Stimulated activated CD4-positive, alpha-beta T cell treated with anti-CD3 and anti-CD28 coated beads, Interleukin-4, amount 100 ng/mL, for 1 hour (primary cell): Measurements from ENCODE around the gene ZNF816.
"Not testable (repeated sequence)": the region's sequence is repeated elsewhere in the genome, so short reads cannot be mapped to it uniquely, and the experiment has no call there.

Source experiments
- DNase-seq: peaks from one replicate; pipeline ENCODE4 v3.0.0-alpha.2; 2020

ZNF816 gene

DNA sequence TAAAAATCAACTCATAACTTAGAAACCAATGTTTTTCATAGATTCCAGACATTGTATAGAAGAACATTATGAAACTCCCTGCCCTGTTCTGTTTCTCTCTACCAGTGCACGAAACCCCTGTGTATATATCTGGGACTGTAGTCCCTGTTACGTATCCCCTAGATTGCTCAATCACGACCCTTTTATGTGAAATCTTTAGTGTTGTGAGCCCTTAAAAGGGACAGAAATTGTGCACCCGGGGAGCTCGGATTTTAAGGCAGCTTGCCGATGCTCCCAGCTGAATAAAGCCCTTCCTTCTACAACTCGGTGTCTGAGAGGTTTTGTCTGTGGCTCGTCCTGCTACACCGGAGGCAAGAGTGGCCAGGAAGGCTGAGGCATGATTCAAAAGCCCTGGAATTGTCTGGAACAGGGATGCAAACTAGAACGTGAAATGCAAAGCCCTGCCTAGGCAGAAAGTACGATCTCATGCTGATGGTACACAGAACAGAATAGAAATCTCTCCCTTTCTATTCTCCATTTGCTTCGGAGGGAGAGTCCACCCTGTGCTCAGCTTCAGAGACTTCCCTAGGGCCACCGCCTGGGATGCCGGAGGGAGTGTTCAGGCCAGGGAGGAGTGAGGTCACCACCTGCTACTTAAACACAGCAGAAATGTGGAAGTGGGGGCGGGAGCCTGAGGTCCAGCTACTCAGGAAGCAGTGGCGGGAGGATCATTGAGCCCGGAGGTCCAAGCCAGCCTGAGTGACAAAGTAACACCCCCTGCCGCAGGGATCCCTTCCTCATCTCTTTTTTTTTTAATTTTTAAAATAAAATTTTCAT is 38.7 kb downstream of the ZNF816 start:
- no peak for DNase-seq

DNA sequence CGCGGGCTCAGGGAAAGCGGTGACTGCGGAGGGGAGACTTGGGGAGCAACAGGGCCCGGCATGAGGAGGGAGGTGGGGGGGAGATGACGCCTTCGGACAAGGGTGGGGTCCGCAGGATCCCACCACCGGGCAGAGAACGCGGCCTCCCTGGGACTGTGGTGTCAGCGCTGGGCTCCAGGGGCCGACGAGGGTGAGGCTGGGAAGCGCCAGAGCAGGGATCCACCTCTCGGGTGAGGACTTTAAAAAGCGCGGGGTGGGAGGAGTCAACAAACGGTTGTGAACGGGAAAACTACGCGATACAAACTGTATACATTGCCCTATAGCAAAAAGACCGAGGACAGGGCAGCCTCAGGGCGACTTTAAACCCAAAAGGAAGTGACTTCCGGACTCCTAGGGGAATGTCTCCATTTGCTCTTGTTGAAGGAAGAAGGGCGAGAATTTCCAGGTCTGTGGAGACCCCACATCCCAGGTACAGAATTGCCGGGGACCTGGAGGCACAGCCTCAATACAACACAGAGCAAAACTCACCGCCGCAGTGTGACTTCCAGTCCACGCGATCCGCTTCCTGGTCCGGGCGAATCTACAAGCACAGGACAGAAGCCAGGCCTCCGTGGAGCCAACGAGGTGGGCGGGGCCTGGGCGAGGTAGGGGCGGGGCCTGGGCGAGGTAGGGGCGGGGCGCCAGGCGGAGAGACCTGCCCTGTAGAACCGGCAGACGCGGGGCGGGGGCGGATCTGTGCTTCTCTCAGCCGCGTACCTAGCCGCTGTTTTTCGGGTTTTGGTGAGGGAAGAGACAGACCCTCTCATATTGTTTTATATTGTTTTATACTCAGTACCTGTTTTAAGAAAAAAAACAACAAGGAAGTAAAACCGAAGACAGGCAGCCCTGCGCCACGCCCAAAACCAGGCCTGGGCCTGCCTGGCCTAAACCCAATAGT is 39.6 kb downstream of the ZNF816 start, which contains the start of gene ZNF888:
ZNF888 (minus strand) TSS at position 588 of the 937 bp plus-strand sequence. CDS start 5,555 bp downstream, outside the sequence.
- peak; percentile 84 for DNase-seq

DNA sequence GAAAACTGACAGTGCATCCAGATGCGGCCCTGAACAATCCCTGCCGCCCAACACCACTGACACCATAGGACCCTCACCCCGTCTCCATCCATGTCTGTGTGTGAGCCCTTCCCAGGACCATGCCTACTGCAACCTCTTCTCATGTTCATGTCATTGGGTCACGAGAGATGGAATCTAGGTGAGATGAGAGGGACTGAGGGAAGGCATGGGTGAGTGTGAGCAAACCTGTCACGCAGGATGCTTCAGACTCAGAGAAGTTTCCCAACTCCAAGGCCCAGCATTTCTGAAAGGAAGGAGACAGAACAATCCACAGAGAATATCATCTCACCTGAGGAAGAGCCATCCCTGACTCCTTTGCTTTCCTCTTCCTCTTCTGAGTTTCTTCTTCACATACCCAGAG is 45.1 kb downstream of the ZNF816 start:
- no peak for DNase-seq

DNA sequence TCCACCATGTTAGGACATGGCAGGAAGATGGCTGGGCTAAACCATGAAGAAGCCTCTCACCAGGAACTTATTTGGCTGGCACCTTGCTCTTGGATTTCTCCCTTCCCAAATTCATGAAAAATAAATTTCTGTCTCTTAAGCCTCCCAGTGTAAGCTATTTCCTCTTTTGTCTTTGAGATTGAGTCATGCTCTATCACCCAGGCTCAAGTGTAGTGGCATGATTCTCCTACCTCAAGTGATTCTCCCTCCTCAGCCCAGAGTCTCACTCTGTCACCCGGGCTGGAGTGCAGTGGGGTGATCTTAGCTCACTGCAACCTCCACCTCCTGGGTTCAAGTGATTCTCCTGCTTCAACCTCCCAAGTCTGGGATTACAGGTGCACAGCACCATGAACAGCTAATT is 52.0 kb downstream of the ZNF816 start:
- DNase-seq = no peak

DNA sequence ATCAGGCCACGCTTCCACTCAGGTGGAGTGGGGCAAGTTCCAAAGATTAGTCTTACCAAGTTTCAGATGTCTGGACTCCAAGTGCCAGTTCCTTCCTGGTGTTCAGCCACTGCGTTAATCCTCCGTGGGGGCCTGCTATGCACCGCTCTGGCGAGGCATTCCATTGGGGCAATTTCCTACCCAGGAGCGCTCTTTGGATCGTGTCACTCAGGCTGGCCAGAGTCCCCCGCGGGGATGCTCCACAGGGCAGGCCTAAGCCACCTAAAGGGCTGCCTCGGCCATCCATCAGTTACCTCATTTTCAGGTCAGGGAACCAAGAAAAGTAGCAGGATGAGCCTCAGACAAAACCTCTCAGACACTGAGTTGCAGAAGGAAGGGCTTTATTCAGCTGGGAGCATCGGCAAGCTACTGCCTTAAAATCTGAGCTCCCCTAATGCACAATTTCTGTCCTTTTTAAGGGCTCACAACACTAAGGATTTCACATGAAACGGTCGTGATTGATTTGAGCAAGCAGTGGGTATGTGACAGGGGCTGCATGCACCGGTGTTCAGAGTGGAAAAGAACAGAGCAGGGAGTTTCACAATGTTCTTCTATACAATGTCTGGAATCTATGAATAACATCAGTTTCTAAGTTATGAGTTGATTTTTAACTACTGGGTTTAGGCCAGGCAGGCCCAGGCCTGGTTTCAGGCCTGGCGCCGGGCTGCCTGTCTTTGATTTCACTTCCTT is 58.5 kb downstream of the ZNF816 start:
- DNase-seq = not testable (repeated sequence)

DNA sequence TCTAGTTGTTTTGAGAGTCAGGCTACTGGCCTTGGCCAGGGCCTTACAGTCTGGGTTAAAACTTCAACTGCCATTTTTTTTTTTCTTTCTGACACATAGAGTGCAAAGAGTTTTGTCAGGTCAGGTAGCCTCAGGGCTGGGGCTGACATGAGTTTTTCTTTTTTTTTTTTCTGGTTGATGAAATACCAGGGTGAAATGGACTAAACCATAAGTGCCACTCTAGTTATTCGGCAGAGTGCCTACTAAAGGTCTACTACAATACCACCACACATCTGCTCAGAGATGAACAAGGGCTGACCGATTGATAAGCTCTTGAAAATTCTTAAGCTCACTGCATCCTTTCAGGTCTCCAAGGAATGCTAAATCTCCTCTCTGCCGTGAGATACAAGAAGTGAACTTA is 60.8 kb downstream of the ZNF816 start:
- no peak for DNase-seq
